ENCODE measurements around the gene CTPS1.

DNA sequence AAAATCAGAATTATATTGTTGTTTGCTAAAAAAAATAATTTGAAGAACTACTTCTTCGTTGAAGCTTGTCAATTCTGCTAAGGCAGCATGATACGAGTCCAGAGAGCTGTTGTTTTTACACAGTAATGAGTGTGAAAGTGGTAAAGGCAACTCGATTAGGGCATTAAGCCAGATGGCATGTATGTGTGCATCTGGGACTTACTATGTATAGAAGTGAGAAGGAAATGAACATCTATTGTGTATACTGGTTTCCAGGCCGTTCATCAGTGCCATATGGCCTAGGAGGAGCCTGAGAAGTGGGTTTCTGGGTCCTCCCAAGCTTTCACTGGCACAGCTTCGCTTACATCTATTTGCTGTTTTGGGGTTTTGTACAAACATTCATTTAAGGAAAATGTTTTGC lies 5.7 kb downstream of the CTPS1 start:
- TF ChIP-seq, protein P1, sequence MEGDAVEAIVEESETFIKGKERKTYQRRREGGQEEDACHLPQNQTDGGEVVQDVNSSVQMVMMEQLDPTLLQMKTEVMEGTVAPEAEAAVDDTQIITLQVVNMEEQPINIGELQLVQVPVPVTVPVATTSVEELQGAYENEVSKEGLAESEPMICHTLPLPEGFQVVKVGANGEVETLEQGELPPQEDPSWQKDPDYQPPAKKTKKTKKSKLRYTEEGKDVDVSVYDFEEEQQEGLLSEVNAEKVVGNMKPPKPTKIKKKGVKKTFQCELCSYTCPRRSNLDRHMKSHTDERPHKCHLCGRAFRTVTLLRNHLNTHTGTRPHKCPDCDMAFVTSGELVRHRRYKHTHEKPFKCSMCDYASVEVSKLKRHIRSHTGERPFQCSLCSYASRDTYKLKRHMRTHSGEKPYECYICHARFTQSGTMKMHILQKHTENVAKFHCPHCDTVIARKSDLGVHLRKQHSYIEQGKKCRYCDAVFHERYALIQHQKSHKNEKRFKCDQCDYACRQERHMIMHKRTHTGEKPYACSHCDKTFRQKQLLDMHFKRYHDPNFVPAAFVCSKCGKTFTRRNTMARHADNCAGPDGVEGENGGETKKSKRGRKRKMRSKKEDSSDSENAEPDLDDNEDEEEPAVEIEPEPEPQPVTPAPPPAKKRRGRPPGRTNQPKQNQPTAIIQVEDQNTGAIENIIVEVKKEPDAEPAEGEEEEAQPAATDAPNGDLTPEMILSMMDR (IDR thresholded peaks at IDR 0.05): no peak
- TF ChIP-seq POLR2AphosphoS5 (IDR thresholded peaks at IDR 0.05) (no peak), POLR2A (IDR thresholded peaks at IDR 0.05) (no peak)

Measured in breast epithelium (tissue), 3 donors.